NCI-H2196 treated with DMSO at 0.1 percent for 48 hours (cell line): ENCODE results near the gene MPC1.
"Not testable (repeated sequence)": the region's sequence is repeated elsewhere in the genome, so short reads cannot be mapped to it uniquely, and the experiment has no call there.

Source experiments
- DNase-seq: peaks from one replicate; lab custom pipeline; 2025; ENCODE audit not compliant: unreplicated experiment; lab: John Stamatoyannopoulos, UW

The MPC1 gene

DNA sequence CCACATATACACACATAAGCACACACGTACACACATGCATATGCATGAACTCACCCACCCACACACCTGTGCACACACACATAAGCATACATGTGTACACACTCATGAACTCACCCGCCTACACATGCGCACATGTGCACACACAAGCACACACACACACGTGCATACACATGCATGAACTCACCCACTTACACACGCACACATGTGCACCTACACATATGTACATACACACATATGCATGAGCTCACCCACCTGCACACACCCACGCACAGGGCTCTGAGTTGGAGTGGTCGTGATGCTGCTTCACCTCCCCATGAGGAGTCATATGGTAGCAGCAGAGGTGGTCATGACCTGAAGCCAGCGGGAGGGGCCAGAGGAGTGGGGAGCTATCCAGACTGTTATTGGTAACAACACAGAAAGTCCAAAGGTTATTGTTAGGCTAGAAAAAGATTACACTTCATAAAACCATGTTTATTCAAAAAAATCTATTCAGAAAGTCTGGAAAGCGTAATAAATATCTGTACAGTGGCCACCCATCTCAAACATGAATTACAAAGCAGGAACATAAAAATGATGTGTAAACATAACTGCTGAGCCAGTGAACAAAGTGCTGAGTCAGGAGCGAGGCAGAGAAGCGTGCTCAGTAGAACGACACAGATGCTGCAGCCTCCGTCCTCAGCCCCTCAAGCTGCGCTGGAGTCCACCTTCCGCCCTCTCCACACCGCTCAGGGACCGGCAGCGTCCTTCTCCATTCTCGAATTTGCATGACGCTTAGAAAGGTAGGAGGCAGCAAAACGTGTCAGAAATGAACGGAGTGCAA is 26.4 kb upstream of the MPC1 start:
- DNase-seq: no peak

DNA sequence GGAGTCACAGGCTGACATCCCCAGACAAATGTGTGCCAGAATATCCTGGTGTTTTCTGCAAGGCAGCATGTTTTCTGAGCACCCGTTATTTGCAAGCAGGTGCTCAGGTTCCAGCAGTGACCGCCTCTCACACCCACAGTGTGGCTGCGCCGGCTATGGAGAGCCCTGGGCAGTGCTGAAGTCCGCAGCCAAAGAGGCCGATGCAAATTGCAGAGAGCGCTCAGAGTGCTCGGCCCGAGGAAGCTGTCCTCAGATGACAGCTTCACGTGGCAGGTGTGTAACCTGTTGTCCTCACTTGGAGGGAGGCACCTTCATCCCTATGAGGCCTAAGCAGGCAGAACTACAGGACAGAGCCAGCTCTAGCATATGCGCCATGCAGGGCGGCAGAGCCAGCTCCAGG is 23.5 kb upstream of the MPC1 start:
- DNase-seq: no peak

DNA sequence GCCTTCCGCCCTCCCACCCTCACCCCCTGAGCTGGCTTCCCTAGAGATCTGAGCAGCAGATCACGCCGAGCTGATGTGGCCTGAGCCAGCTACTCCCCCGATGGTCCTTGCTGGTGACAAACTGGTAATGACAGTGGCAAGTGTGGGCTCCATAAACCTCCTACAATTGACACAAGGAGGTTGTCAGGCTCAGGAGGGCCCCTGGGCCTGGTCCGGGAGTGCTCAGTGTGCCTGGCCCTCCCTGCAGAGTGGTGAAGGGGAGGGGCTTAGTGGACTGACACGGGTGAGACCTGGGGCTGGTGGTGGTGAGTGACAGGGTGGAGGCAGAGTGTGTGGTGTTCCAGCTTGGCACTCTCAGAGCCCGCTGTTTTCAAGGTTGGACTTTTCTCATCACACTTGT is 22.6 kb upstream of the MPC1 start:
- no peak for DNase-seq

DNA sequence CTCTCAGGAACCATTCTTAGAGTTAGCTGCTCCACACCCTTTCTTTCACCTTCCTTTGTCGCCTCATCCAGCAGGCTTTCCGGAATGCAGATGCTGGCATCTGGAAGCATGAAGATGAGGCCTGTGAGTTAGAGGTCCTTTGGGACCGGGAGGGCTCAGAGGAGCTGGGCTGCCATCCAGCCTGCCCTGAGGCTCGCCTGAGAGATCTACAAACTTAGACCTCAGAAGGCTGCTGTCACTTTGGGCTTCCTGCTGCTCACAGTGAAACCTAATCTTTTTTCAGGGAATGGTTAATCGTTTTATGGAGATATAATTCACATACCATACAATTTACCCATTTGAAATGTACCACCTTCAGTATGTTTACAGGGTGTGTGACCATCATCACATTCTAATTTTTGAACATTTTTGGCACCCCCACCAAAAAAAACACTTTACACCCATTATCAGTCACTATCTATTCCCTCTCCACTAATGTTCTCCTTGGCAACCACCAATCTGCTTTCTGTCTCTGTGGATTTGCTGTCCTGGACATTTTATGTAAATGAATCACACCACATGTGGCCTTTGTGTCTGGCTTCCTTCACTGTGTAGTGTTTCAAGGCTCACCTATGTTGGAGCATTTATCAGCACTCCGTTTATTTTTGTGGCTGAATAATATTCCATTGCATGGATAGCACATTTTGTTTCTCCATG is 20.0 kb upstream of the MPC1 start:
- DNase-seq: no peak

DNA sequence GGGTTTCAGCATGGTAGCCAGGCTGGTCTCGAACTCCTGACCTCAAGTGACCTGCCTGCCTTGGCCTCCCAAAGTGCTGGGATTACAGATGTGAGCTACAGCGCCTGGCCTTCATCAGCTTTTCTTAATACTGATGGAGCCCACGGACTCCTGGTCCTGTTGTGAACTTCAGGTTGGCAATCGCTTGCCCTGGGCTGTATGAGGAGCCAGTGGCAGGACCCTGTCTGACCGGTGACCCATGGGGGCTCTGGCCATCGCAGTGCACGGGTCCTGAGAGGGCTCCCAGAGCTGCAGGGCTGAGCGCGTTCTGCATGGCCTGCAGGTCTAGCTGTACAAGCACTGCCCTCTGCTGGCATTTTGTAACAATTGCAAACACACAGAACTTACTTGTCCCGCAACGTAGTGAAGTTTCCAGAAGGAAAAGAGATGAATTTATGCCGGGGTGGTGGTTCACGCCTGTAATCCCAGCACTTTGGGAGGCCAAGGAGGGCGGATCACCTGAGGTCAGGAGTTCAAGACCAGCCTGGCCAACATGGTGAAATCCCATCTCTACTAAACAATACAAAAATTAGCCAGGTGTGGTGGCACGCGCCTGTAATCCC is 18.0 kb upstream of the MPC1 start:
- DNase-seq: peak; percentile 21

DNA sequence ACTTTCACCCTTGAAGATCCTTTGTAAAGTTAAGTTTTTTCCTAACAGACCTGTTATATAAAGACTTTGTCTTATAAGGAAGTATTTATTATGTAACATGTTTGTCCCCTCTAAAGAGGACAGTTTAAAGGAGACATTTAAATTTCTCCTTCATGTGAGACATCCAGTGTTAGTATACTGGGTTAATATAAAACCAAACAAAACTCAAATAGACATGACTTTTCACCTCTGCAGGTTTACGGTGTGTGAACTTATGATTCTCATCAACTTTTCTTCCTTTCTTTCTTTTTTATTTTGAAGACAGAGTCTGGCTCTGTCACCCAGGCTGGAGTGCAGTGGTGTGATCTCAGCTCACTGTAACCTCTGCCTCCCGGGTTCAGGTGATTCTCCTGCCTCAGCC is 17.4 kb upstream of the MPC1 start:
- DNase-seq: no peak

DNA sequence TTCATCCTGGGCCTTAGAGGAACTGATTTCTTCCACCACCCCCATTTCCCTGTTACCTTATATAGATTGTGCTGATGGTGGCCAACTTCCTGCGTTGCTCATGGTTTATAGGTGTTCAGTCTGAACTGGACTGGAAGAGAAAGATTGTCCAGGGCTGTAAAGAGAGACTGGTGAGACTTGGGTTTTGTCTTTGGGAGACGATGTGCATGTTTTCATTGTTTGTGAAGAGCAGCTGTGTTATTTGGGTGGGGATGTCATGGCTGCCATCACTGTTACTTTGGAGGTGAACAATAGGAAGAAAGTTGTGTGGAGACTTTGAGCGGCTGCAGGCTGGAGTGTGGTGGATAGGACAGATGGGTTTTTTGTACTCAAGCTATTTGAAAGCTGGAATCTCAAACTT is 15.6 kb upstream of the MPC1 start:
- DNase-seq: no peak

DNA sequence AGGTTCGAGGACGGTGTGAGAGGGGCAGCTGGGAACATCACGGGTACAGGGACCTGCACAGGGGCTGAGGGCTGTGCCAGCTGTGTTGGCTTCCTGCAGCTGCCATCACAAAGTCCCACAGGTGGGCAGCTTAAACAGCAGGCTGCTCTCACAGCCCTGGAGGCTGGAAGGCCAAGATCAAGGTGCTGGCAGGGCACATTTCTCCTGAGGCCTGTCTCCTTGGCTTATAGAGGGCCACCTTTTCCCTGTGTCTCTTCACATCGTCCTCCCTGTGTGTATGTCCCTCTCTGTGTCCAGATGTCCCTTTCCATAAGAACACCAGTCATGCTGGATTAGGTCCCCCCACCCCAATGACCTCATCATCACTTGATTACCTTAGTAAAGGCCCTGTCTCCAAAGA is 15.1 kb upstream of the MPC1 start:
- DNase-seq: no peak

DNA sequence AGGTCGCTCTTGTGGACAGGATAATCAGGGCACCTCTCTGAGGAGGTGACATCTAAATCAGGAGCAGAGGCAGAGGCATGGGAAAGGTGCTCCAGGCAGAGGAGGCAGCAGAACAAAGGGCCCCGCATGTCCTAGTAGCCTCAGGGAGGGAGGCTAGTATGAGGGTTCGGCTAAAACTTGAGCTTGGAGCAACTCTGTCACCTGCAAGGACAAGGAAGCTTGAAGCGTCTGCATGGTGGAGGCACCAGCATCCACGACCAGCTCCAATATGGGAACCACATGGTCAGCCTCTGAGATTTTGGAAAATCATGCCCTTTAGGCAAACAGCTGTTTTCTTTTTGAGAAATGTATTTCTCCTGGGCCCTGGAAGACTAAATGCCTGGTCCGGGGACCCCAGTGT is 13.0 kb upstream of the MPC1 start:
- no peak for DNase-seq

DNA sequence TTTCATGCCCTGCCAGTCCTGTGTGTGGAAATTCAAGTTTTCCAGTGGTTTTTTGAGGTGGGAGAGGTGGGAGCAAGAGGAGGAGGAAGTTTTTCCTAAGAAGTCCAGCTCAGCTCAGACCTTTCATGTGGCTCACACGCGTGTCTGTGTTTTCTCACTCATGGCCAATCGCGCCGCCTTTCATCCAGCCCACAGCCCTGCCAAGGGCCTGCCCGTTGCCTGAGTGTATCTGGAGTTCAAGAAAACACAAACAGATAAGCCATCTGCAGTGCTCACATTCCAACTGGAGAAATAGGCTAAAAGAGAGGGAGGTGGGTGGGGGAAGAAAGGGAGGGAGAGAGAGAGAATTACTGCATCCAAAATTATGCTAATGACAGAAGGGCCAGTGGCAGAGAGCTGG is 12.6 kb upstream of the MPC1 start:
- DNase-seq: no peak

DNA sequence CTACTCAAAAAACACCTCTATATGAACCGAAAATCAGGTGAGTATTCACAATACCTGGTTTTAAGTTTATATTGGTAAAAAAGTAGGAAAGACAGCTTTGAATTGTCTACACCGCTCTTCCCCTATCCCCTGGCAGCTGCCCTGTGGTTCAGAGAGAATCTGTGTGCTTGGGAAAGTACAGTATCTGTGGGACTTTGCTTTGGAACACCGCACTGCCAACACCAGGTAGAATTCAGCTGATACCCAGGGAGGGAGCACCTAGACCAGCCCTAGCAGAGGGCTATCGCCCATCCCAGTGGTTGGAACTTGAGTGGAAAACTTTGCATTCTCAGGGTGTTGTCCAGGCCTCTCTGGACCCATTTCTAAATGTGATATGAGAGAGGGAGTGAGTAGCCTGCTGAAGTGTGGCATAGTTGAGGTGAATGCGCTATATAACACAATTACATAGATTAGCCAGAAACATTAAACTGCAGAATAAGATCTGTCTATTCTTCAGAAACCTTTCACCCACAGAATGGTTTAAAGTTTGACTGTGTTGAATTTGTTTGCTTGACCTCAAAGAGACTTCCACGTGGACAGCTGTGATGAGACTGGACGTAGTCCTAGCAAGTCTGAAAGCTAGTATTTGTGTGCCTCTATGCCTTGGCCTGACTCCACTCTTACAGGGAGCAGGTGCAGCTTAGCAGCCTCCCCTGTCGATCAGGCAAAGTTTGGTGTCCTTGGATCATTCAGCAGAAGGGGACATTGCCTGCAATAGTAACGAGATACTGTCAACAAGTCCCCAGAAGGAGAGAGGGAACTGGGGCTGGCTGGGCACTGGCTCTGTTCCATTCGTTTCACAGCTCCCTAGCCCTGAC is 11.5 kb upstream of the MPC1 start:
- DNase-seq: no peak

DNA sequence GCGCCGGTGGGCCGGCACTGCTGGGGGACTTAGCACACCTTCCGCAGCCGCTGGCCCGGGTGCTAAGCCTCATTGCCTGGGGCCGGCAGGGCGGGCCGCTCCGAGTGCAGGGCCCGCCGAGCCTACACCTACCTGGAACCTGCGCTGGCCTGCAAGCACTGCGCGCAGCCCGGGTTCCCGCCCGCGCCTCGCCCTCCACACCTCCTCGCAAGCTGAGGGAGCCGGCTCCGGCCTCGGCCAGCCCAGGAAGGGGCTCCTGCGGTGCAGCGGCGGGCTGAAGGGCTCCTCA is 10.7 kb upstream of the MPC1 start:
- DNase-seq: no peak

DNA sequence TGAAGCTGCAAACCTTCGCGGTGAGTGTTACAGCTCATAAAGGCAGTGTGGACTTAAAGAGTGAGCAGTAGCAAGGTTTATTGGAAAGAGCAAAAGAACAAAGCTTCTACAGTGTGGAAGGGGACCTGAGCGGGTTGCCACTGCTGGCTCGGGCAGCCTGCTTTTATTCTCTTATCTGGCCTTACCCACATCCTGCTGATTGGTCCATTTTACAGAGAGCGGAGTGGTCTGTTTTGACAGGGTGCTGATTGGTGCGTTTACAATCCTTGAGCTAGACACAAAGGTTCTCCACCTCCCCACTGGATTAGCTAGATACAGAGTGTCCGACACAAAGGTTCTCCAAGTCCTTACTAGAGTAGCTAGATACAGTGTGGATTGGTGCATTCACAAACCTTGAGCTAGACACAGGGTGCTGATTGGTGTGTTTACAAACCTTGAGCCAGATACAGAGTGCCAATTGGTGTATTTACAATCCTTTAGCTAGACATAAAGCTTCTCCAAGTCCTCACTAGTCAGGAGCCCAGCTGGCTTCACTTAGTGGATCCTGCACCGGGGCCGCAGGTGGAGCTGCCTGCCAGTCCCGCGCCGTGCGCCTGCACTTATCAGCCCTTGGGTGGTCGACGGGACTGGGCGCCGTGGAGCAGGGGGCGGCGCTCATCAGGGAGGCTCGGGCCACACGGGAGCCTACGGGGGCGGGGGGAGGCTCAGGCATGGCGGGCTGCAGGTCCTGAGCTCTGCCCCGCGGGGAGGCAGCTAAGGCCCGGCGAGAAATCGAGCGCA is 10.2 kb upstream of the MPC1 start:
- DNase-seq: not testable (repeated sequence)

DNA sequence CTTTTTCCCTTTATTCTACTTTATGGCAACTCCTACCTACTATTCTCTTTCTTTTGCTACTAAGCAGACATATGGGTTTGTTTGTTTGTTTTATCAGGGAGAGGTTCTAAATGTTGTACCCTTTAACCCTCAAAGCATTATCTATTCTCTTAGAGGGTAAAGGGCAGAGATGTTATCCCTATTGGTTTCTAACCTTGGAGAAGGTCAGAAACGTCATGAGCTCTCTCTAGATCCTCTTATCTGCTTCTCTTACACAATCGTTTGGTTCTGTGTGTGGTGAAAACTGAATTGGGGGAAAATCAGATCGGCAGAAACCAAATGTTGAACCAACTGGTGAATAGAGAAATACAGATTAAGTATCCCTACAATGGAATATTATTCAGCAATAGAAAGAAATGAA is 6.4 kb upstream of the MPC1 start:
- no peak for DNase-seq

DNA sequence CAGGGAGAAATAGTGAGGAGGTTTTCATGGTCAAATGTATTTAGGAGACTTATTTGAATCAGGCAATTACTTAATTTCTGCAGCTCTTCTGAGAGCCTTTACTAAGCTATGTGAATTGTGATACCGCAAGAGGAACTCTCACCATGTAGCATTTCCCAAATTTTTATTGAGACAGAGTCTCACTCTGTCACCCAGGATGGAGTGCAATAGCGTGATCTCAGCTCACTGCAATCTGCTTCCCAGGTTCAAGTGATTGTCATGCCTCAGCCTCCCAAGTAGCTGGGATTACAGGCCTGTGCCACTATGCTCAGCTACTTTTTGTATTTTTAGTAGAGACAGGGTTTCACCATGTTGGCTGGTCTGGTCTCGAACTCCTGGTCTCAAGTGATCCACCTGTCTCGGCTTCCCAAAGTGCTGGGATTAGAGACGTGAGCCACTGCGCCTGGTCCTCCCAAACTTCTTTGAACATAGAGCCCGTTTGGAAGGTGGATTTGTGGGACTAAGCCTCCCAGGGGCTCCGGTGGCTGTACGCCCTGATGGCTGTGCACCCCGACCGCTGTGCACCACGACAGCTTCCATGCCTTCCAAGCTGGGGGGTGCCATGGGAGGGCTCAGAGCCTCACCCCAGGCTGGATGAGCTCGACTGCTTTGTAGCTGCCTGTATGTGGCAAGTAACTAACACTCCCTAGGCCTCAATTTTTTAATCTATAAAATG is 5.7 kb upstream of the MPC1 start:
- no peak for DNase-seq

DNA sequence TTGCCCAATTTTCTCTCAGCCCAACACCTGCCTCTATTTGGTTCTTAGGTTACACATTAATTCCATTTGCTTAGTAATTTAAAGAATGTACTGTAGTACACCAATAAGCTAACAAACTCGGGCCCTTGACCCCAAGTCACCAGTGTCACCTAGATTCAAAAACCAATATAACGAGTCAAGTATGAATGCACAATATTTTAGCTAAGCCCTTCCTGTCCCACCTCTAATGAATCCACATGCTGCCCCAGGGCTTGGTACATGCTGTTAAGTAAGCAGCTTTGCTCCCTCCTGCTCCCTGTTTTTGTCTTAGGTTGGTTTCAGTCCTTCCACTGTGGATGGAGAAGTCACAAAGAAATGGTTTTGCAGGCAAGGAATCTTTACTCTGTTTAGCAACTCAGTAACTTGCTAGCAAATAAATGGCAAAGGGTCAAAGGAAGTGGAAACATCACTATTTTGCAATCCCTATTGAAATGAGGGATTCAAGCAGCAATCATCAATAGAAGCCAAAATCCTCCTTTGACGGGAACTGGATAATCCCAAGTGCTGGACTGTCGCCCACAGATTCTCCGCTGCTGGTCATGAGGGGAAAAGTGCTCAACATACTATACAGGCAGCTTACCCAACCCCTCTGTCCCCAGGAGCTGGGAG is 5.0 kb upstream of the MPC1 start:
- no peak for DNase-seq

DNA sequence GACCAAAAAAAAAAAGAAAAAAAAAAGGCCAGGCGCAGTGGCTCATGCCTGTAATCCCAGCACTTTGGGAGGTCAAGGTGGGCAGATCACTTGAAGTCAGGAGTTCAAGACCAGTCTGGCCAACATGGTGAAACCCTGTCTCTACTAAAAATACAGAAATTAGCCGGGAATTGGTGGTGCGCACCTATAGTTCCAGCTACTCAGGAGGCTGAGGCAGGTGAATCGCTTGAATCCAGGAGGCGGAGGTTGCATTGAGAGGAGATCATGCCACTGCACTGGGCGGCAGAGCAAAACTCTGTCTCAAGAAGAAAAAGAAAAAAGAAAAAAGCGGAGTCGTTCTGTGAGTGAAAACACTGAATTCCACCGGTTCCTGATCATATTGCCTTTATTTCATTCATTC is 4.4 kb upstream of the MPC1 start:
- DNase-seq: not testable (repeated sequence)

DNA sequence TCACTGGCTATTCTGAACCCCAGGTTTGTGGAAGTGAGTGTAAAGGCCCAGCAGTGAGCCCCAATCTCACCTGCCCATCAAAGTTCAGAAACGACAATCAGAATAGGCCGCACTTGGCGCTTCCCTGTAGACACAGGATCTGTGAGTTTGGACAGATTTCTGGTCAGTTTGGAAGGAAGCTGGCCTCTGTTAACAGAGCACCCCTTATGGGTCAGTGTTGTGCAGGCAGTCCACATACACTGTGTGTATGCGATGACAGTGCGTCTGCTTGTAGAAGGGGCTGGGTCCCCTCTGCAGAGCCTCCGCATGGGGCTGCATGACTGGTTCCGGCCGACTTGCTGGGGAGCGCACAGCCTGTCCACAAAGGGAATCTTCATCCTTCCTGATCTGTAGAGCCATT is 3.4 kb upstream of the MPC1 start:
- no peak for DNase-seq

DNA sequence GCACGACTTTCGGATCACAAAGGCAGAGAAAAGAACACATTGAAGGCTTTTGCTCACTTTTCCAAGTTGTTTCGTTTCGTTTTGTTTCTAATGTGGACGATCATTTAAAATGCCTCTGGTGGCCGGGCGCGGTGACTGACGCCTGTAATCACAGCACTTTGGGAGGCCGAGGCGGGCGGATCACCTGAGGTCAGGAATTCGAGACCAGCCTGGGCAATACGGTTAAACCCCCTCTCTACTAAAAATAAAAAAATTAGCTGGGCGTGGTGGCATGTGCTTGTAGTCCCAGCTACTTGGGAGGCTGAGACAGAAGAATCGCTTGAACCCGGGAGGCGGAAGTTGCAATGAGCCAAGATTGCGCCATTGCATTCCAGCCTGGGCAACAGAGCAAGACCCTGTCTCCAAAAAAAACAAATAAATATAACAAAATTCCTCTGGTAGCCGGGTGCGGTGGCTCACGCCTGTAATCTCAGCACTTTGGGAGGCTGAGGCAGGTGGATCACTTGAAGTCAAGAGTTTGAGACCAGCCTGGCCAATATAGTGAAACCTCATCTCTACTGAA is 1.1 kb upstream of the MPC1 start:
- not testable (repeated sequence) for DNase-seq
